GM23248 (cell line): ENCODE data around the gene RITA1.

Source experiments
- EZH2 ChIP-seq: fragments of 200-600 bp; sonication (generic); IDR thresholded peaks from 2 replicates; pipeline ENCODE4 v1.6.1; 2018; ENCODE audit warnings: antibody characterized with exemption, mild to moderate bottlenecking; ENCODE audit not compliant: insufficient read depth, poor library complexity, severe bottlenecking
- EZH2phosphoT487 ChIP-seq: fragments of 200-600 bp; sonication (generic); IDR thresholded peaks from 2 replicates; pipeline ENCODE4 v1.6.1; 2018; ENCODE audit warnings: antibody characterized with exemption, moderate library complexity, mild to moderate bottlenecking, low read depth; ENCODE audit not compliant: insufficient read depth

- TF ChIP-seq EZH2 (no peak), EZH2phosphoT487 (no peak)
Measured at GRCh38 chr12:113236539-113237399, 51.2 kb downstream of the RITA1 start.
